ENCODE data around the gene DDX5. TPM values are rescaled to one million over a fixed set of nuclear protein-coding genes. Genes with fewer than 3 reads are reported as not detected.

Gene DDX5
- total RNA-seq, 1 experiment from 2014 or later, result 869 TPM

DNA sequence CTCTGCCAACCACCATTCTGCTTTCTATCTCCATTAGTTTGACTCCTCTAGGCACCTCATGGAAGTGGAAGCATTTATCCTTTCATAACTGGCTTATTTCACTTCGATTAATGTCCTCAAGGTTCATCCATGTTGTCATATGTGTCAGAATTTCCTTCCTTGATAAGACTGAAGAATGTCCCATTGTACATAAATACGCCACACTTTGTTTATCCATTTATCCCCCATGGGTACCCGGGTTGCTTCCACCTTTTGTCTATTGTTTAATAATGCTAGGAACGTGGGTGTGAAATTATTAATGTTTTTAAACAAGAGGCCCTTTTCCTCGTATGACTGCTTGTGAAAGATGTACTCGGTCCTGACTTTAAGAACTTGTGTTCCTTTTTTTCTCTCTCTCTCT is 44.3 kb downstream of the DDX5 start:
- H3K36me3 Mint-ChIP-seq (ENCODE audit: insufficient read depth in 1 of 3, low read depth in 3 of 3), result no peaks in the 10 kb centered on the region; a peak in 1 of 7 replicates
- no peak overlapping the region for H2BK12ac ChIP-seq (ENCODE audit: insufficient read length, low read depth, low read length)
- WGBS (ENCODE audit: extremely low coverage, insufficient read length, low lambda C conversion rate), result no CpG with 5 or more reads among the region's 6 CpGs
- no peak for TF ChIP-seq CTCF (conservative IDR thresholded peaks at IDR 0.05)
- H2BK20ac ChIP-seq (ENCODE audit: low read depth, low read length, poor library complexity, severe bottlenecking), result no peak overlapping the region
- H3K4me1 ChIP-seq (ENCODE audit: insufficient read depth, low read length), result no peaks in the 10 kb centered on the region; the same call in 1 of the 2 replicates
- no peaks in the 10 kb centered on the region for H4K20me1 ChIP-seq (ENCODE audit: control insufficient read depth, insufficient read depth, insufficient read length)
- no peak for DNase-seq
- no peaks in the 10 kb centered on the region for H3K79me2 ChIP-seq (ENCODE audit: insufficient read depth, low read length)
- no peak overlapping the region for H4K8ac ChIP-seq (replicated peaks; ENCODE audit: insufficient read length, low read depth, low read length)
- H3K23me2 ChIP-seq (ENCODE audit: insufficient read length, low read depth, low read length, poor library complexity, severe bottlenecking), result no peaks in the 10 kb centered on the region
- H3K4me1 Mint-ChIP-seq, result peaks cover 2 to 7% of the 10 kb centered on the region in 2 experiments; a peak in 3 of 4 replicates
- H3K14ac ChIP-seq (ENCODE audit: insufficient read depth, low read length), result no peak overlapping the region
- no peaks in the 10 kb centered on the region; the same call in 1 of the 2 replicates for H3K27me3 Mint-ChIP-seq (ENCODE audit: low read depth)
- no peak overlapping the region for H3K4ac ChIP-seq (ENCODE audit: low read depth, low read length)
- no peak overlapping the region for H3T11ph ChIP-seq (ENCODE audit: low read length)
- no peak overlapping the region for H2BK5ac ChIP-seq (ENCODE audit: insufficient read length, low read length)
- H3K79me1 ChIP-seq (ENCODE audit: insufficient read depth, low read depth, low read length, poor library complexity, severe bottlenecking), result no peaks in the 10 kb centered on the region
- H2BK15ac ChIP-seq (ENCODE audit: low read depth, low read length), result no peak overlapping the region
- H3K9me3 Mint-ChIP-seq, result no peaks in the 10 kb centered on the region; a peak in 1 of 5 replicates
- no peak overlapping the region for H3K9ac ChIP-seq (ENCODE audit: extremely low read depth, insufficient read length, low read length)
- H4K91ac ChIP-seq (ENCODE audit: insufficient read length, low read depth, low read length), result no peak overlapping the region
- no peaks in the 10 kb centered on the region for H3K9me3 ChIP-seq (ENCODE audit: control insufficient read depth, low read depth, low read length)
- H3K18ac ChIP-seq (ENCODE audit: insufficient read length, low read depth, low read length), result no peak overlapping the region
- H3K4me2 ChIP-seq (ENCODE audit: insufficient read depth, insufficient read length, low read length), result no peak overlapping the region
- H3K56ac ChIP-seq (ENCODE audit: insufficient read length, low read depth, low read length), result no peak overlapping the region
- H2AK5ac ChIP-seq (ENCODE audit: insufficient read length, low read length), result no peak overlapping the region
- H3K27ac Mint-ChIP-seq, result no peak overlapping the region; a peak in 1 of 7 replicates
- H4K5ac ChIP-seq (ENCODE audit: insufficient read length, low read depth, low read length), result no peak overlapping the region
- no peak overlapping the region for H2AFZ ChIP-seq (ENCODE audit: low read length)
- no peak overlapping the region for H3K27ac ChIP-seq (ENCODE audit: insufficient read length, low read depth, low read length)
- no peaks in the 10 kb centered on the region for H3K27me3 ChIP-seq (ENCODE audit: insufficient read depth, low read length)
- no peak overlapping the region for H3K4me3 Mint-ChIP-seq
- no peak overlapping the region for H2BK120ac ChIP-seq (ENCODE audit: low read depth, low read length, poor library complexity, severe bottlenecking)
- no peak overlapping the region for H3K23ac ChIP-seq (ENCODE audit: insufficient read length, low read depth, low read length)
